Tibial nerve (tissue), 4 donors: ENCODE measurements around the gene PDE2A. TPM values are rescaled to one million over a fixed set of nuclear protein-coding genes. Genes with fewer than 3 reads are reported as not detected.

Experiments used
- DNase-seq, 2 donors: peaks; one replicate each; pipeline ENCODE4 v3.0.0-alpha.2; 2019; ENCODE audit warnings: low spot score in 2 of 2
- H3K27ac ChIP-seq, 4 donors: fragments of 200-600 bp; sonication (generic) in 3 of 4; one replicate each; pipeline ENCODE4 v1.5.1; 2017 to 2019; ENCODE audit warnings: mild to moderate bottlenecking in 1 of 4
- H3K27me3 ChIP-seq, 2 donors: fragments of 200-600 bp; sonication (generic) in 1 of 2; one replicate each; pipeline versions ENCODE4 v1.5.1 to v1.6.0; 2017 to 2019
- H3K36me3 ChIP-seq, 3 donors: fragments of 200-600 bp; sonication (generic); one replicate each; pipeline ENCODE4 v1.5.1; 2018 to 2019
- H3K4me1 ChIP-seq, 4 donors: fragments of 200-600 bp; sonication (generic) in 3 of 4; one replicate each; pipeline ENCODE4 v1.5.1; 2017 to 2019
- H3K4me3 ChIP-seq, 4 donors: fragments of 200-600 bp; sonication (generic) in 3 of 4; one replicate each; pipeline ENCODE4 v1.5.1; 2017 to 2019; ENCODE audit warnings: mild to moderate bottlenecking in 1 of 4, moderate library complexity in 1 of 4
- H3K9me3 ChIP-seq, 4 donors: fragments of 200-600 bp; sonication (generic) in 3 of 4; one replicate each; pipeline ENCODE4 v1.5.1; 2017 to 2019
- CTCF ChIP-seq, 5 experiments: fragments of 200-600 bp in 3 of 5; fragments of 450-650 bp in 2 of 5; sonication (generic) in 3 of 5; IDR thresholded peaks; one replicate each; pipeline ENCODE4 v1.5.1; 2016 to 2019; ENCODE audit warnings: antibody characterized with exemption in 5 of 5, mild to moderate bottlenecking in 3 of 5, moderate library complexity in 2 of 5
- EP300 ChIP-seq, 2 donors: sonication (generic); formaldehyde crosslinking; IDR thresholded peaks; one replicate each; pipeline ENCODE4 v1.6.1; 2017; ENCODE audit warnings: antibody characterized with exemption in 2 of 2, mild to moderate bottlenecking in 1 of 2
- POLR2A ChIP-seq, 2 donors: fragments of 450-650 bp; IDR thresholded peaks; one replicate each; pipeline ENCODE4 v1.6.1; 2017; ENCODE audit warnings: antibody characterized with exemption in 2 of 2, mild to moderate bottlenecking in 2 of 2, moderate library complexity in 2 of 2
- WGBS, 2 donors: methylation state at CpG; one replicate each; pipeline ENCODE4 v1.1.5; 2018; 5-methylcytosine and 5-hydroxymethylcytosine counted together
- total RNA-seq, 4 donors: library from RNA; depleted of rRNA; stranded (reverse); fragments of >200 nt; gene quantifications; one replicate each; pipeline ENCODE4 v1.1.0, GENCODE V29; 2016

Gene PDE2A
- total RNA-seq, 4 donors from 2014 or later, result 30.3 to 75.7 (median 43.1) TPM

GRCh38 chr11:72676861-72677341 lies 2.7 kb upstream of the PDE2A start:
- 3% methylated on average over 29 to 30 of the region's 30 CpGs for WGBS, 2 donors
- peaks cover 2 to 75% of the 10 kb centered on the region in 2 donors for H3K27me3 ChIP-seq
- H3K27ac ChIP-seq, result no peak overlapping the region
- no peaks in the 10 kb centered on the region for H3K9me3 ChIP-seq
- TF ChIP-seq EP300 (IDR thresholded peaks at IDR 0.05) (no peak), POLR2A (IDR thresholded peaks at IDR 0.05) (no peak), CTCF (IDR thresholded peaks at IDR 0.05) (no peak)
- DNase-seq, result peak; percentile 19 to 30
- H3K4me3 ChIP-seq, result no peak overlapping the region
- no peaks in the 10 kb centered on the region for H3K36me3 ChIP-seq
- peaks cover 0 to 19% (median 2%) of the 10 kb centered on the region in 4 donors for H3K4me1 ChIP-seq

- Histone ChIP-seq H3K27me3 (peaks cover 2 to 92% of the 10 kb centered on the region in 2 donors), H3K27ac (no peak overlapping the region), H3K4me3 (no peak overlapping the region), H3K4me1 (peaks cover 0 to 10% (median 2%) of the 10 kb centered on the region in 4 donors), H3K36me3 (no peaks in the 10 kb centered on the region), H3K9me3 (no peaks in the 10 kb centered on the region)
- no peak for DNase-seq
- no peak for TF ChIP-seq EP300 (IDR thresholded peaks at IDR 0.05)
- TF ChIP-seq POLR2A (IDR thresholded peaks at IDR 0.05), result no peak
- no peak for TF ChIP-seq CTCF (IDR thresholded peaks at IDR 0.05)
- 21 to 50% methylated on average over 2 of the region's 2 CpGs for WGBS, 2 donors
Measured at GRCh38 chr11:72675221-72675620, 999 bp upstream of the PDE2A start.

- no peaks in the 10 kb centered on the region for H3K36me3 ChIP-seq
- DNase-seq, result no peak
- WGBS, 2 donors, result 26 to 31% methylated on average over 12 of the region's 12 CpGs
- no peak overlapping the region for H3K4me3 ChIP-seq
- no peaks in the 10 kb centered on the region for H3K9me3 ChIP-seq
- peaks cover 0 to 10% (median 2%) of the 10 kb centered on the region in 4 donors for H3K4me1 ChIP-seq
- peaks cover 2 to 98% of the 10 kb centered on the region in 2 donors for H3K27me3 ChIP-seq
- no peak overlapping the region for H3K27ac ChIP-seq
- TF ChIP-seq POLR2A (IDR thresholded peaks at IDR 0.05) (no peak), CTCF (IDR thresholded peaks at IDR 0.05) (no peak), EP300 (IDR thresholded peaks at IDR 0.05) (no peak)
Measured at GRCh38 chr11:72673284-72673942, 809 bp downstream of the PDE2A start.

DNA sequence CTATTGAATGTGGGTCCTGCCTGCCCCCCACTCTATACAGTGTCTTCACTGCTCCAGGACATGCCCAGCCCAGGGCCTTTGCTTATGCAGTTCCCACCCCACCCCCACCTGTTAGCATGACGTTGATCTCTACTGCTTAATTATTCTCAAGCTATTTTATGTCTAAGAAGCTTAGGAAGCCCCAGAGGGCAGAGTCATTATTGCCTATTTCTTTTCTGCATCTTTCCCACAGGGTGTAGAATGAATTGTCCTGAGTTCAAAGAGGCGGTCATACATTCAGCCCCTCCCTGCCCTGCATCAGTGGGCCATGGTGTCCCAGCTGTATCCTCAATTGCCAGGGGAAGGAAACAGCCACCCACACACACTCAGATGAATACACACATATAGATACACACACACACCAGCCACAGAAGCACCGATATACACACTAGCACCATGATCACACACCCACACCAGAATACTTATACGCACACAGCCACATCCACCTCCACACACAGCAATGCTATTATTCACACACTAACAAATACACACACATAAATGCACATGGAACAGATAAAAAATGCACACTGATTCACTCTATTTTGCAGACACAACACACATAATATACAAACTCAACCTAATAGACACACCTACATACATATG lies 1.5 kb downstream of the PDE2A start:
- Histone ChIP-seq H3K4me3 (no peak overlapping the region), H3K9me3 (peaks cover 0 to 5% (median 0%) of the 10 kb centered on the region in 4 donors), H3K27me3 (peaks cover 2 to 98% of the 10 kb centered on the region in 2 donors), H3K27ac (no peak overlapping the region), H3K4me1 (peaks cover 0 to 10% (median 2%) of the 10 kb centered on the region in 4 donors), H3K36me3 (no peaks in the 10 kb centered on the region)
- TF ChIP-seq EP300 (IDR thresholded peaks at IDR 0.05) (no peak), POLR2A (IDR thresholded peaks at IDR 0.05) (no peak), CTCF (IDR thresholded peaks at IDR 0.05) (no peak)
- no peak for DNase-seq
- WGBS, 2 donors, result 44 to 48% methylated on average over 4 of the region's 4 CpGs
